SW480 (cell line): ENCODE data around the gene CPXM1.
A peak's percentile ranks its signal among the peaks of the same experiment; 100 is the strongest.
"Not testable (repeated sequence)": the region's sequence is repeated elsewhere in the genome, so short reads cannot be mapped to it uniquely, and the experiment has no call there.

ENCODE experiments used
- DNase-seq: peaks from one replicate; pipeline ENCODE4 v3.0.0-alpha.2; 2016; ENCODE audit warnings: low spot score

CPXM1 gene

DNA sequence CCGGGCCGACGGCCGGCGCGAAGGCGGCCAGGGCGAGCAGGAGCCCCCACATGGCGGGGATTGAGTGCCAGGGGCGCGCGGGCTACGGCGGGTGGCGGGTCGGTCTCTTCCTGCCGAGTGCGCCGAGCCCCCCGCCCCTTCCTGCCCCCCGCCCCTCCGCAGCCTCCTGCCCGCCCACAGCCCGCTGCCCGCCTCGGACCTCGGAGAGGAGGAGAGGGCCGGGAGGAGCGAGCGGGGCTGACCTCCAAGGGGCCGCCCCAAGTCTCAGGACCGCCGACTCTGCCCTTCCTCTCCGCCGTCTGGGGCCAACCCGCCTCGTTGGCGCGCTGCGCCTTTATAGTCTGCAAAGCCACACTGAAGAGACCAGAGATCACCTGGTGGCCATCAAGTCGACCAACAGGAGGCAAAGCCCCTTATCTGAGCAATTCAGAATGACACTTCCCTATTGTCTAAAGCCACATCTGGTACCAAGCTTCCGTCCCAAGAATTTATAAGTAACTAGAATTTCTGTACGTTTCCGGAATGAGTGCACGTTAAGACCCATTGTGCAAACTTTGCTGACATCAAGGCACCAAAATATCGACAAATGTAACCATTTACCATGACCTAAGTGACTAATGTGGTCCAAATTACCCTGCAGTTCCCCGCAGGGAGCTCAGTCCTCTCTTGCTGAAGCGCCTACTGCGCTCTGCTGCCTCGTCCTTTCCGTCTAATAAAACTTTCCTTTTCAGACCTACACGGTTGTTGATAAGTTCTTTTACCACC lies at the start of gene CPXM1:
Gene CPXM1 (minus strand): TSS at position 107 of the 765 bp plus-strand sequence. CDS start 55 bp downstream, at position 52.
- no peak for DNase-seq

DNA sequence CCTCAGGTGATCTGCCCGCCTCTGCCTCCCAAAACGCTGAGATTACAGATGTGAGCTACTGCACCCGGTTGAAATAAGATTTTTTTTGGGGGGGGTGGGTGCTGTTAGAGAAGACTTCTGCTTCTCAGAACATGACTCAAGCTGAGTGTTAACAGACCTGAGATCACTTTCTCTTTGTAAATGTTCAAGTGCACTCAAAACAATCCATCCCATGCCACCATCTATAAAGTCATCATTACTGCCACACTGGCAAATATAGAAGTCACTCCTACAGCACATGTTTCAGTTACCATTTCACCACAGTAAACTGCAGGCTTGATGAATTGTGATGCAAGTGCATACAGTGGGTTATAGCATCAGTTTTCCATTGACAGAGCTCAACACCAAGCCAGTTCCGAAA lies 49.1 kb upstream of the CPXM1 start:
- no peak for DNase-seq

GRCh38 chr20:2847802-2848201 lies 47.4 kb upstream of the CPXM1 start:
- no peak for DNase-seq

- no peak for DNase-seq
These were observed 46.3 kb upstream of the CPXM1 start for GRCh38 chr20:2846698-2847097.

- DNase-seq: no peak
These were observed 45.2 kb upstream of the CPXM1 start for GRCh38 chr20:2845607-2846006.

DNA sequence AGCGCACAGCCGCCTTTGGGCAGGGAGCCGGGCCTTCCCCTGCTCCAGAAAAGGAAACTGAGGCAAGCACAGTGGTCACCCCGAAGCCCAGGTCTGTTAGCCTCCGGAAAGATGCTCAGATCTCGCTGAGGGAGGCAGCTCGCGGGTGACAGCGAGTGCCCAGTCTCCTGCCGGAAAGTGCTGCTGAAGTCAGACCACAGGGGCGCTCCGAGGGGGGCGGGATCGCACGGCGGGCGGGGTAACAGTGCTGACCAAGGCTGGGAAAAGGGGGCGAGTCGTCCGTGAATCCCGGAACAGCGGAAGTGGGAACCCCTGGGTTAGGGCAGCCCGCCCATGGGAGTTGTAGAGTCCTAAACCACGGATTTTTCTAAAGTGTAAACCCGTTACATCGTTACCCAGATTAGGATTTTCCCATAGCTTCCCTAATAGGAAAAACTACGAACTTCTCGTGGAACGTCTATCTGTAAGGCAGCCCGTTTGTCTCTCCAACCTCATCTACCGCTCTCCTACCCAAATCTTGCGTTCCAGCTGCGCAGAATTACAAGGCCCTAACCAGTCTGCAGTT lies 40.6 kb upstream of the CPXM1 start:
- DNase-seq: peak; percentile 54

GRCh38 chr20:2840138-2840966 lies 39.9 kb upstream of the CPXM1 start, which contains the start of the genes PCED1A and VPS16:
TSS of gene PCED1A (minus strand) at chr20:2840655. CDS start at chr20:2839912, 743 bp downstream.
TSS of gene VPS16 (plus strand) at chr20:2840745. CDS start at chr20:2840775, 30 bp downstream.
- DNase-seq: peak; percentile 94

GRCh38 chr20:2839732-2840137 lies 39.3 kb upstream of the CPXM1 start:
- no peak for DNase-seq

DNA sequence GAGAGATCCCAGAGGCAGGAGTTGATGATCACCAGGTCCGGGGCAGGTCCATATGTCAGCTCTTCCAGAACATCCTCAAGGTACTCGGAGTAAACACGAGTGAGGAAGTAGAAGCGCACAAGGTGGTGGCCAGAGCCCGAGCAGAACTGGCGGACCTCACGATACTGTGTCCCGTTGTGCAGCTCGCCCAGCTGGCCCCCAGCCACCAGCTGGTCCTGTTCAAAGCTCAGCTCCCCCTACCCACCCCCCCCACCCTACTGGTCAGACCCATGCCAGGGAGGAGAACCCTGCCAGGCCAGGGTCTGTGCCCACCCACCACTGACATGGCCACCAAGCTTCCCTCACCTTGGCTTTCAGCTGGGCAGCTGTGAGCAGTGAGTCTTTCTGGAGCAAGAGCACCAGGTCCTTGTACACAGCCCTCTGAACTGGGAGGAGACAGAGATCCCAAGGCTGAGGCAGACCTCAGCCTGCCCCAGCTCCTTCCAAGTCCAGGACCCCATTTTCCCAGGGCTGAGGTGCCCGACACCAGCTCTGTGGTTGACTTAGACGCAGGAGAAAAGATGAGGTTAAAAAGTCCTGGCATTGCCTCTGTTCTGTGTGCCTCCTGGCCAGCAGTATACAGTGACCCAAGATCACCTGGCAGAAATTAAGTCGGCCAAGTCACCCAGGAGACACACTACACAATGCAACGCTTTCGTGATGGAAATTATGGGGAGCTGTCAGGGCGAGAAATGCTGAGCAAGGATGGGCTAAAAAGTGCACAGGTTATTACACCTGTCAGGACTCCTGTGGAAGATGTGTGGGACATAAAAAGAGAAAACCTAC lies 38.6 kb upstream of the CPXM1 start:
- no peak for DNase-seq

DNA sequence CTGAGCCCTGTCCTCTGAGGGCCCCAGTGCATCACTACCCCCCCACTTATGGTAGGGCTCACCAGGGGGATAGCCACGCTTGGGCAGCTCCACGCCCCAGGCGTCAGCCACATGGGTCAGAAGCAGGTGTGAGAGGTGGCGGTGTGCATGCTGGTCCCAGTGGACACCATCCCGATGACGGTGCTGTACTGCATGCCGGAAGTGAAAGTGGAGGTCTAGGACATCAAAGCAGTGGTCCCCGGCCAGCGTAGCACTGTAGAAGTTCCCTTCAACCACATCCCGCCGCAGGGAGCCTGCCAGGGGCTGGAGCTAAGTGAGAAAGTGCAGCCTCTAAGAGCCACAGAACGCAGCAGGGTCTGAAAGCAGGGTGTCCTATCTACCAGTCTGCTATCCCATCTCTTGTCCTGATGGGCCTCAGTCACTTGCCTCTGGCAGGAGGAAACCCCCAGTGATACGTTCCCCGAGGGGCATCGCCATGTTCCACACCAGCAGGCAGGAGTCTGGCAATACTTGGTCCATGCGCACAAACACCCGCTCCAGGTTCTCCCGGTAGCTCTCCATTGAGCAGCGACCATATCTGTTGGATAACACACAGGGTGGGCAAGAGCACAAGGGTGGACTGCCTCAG lies 37.9 kb upstream of the CPXM1 start:
- DNase-seq: no peak

DNA sequence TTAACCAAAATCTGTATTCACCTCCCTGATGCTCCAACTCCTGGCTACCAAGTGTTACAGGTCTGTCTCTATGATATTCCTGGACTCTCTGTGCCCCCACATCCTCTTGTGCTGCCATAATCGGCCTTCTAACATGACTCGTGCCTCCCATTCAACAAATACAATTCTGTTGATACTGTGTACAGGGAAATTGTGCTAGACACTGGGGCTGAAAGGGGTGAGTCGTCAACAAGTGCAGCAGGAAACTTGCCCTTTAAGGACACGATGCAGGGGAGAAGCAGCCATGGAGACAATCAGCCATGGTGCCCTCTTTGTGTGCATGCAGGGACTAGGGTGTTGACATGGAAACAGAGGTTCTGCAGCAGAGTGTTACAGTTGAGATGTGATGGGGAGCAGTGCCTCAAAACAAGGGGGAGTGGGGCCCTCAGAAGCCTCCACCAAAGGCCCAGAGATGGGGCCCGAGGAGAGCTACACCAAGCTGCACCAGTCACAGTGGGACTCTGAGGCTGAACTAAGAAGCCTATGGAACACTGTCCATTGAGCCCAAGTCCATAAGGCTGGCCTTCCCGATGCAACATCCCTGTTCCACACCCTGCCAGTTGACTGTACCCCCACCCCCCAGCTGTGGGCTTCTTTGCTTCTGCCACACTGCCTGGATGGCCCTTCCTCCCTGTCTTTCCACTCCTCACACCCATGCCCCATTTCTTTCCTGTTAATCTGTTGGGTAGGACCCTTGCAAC lies 37.0 kb upstream of the CPXM1 start:
- no peak for DNase-seq

DNA sequence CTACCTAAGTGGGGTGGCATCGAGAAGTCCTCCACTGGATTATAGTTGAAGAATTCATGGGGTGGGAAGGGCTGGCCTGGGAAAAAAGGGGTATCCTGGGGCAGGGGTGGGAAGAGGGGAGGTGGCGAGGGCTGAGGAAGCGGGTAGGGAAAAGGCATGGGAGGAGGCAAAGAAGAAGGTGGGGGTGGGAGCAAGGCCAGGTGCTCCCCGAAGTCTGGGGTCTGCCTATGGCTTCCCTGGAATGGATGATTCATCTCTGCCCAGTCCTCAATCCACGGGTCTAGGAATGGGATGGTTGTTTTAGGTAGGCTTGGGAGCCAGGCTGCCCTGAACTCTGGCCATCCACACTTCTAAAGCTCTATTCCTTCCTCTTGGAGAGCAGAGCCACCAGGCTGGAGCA lies 35.6 kb upstream of the CPXM1 start:
- no peak for DNase-seq

DNA sequence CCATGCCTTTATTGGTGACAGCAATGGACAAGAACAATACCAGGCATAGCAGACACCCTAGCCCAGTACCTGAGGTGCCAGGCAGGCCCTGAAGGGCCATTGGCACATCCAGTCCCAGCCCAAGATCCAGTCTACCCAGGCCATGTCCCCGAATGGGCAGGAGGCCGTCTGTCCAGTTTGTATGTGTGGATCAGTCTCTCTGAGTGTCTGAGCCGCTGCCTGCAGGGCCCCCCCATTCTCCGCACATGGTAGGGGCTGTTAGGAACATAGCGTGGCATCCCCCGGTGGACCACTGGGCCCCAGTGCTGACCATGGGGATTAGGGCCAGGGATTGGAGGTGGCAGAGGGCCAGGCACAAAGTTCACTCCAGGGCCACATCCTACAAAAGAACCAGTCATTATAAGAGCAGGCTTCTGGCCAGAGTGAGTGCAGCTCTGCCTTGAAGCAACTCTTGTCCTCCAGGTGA lies 34.9 kb upstream of the CPXM1 start:
- DNase-seq: no peak

GRCh38 chr20:2834401-2835110 lies 34.1 kb upstream of the CPXM1 start:
- DNase-seq: no peak

GRCh38 chr20:2833761-2834160 lies 33.3 kb upstream of the CPXM1 start:
- no peak for DNase-seq

- not testable (repeated sequence) for DNase-seq
These were observed 30.8 kb upstream of the CPXM1 start for GRCh38 chr20:2831206-2831605.

GRCh38 chr20:2829376-2829775 lies 28.9 kb upstream of the CPXM1 start:
- DNase-seq: no peak

DNA sequence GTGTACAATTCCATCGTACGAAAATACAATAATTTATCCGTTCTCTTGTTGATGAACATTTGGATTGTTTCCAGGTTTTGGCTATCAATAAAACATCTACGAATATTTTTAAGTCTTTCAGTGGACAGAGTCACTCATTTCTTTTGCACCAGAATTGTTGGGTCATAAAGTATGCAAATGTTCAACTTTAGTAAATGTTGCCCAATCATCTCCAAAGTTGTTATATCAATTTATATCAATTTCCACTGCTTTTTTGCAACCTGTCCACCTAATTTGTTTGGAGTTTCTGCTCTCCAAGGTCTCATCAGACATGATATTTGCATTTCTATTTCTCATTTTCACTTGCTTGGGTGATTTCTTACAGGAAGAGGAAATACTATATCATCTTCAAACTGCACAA lies 26.2 kb upstream of the CPXM1 start:
- DNase-seq: no peak

- peak; percentile 21 for DNase-seq
These were observed 25.3 kb upstream of the CPXM1 start for GRCh38 chr20:2825761-2826160.

GRCh38 chr20:2822073-2822472 lies 21.6 kb upstream of the CPXM1 start:
- peak; percentile 30 for DNase-seq
